ENCODE data around the gene XYLT1.

Gene XYLT1

DNA sequence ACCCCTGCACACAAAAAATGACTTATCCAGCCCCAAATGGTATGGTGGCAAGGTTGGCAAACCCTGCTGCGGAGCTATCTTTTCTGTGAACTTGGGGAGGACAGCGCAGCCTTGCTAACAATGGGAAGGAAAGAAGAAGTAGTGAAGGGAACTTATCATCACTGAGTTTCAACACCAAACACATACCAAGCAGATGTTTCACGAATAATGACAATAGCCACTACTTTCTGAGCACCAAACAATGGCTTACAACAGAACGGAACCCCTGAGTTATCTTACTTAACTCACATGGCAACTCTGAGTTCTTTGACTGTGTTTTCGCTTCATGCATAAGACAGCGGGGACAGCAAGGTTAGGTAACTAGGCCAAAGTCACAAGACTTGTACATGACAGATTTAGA is 148.9 kb downstream of the XYLT1 start:
- DNase-seq (ENCODE audit: low spot score) = no peak

GRCh38 chr16:17320009-17320408 is 150.8 kb downstream of the XYLT1 start:
- ChIA-PET CTCF (no interaction called here), POLR2A (ENCODE audit: low non-redundant PET) (no interaction called here)
- H3K27ac ChIP-seq = no peak overlapping the region
- no peak for DNase-seq (ENCODE audit: low spot score)
- TF ChIP-seq, protein P1, sequence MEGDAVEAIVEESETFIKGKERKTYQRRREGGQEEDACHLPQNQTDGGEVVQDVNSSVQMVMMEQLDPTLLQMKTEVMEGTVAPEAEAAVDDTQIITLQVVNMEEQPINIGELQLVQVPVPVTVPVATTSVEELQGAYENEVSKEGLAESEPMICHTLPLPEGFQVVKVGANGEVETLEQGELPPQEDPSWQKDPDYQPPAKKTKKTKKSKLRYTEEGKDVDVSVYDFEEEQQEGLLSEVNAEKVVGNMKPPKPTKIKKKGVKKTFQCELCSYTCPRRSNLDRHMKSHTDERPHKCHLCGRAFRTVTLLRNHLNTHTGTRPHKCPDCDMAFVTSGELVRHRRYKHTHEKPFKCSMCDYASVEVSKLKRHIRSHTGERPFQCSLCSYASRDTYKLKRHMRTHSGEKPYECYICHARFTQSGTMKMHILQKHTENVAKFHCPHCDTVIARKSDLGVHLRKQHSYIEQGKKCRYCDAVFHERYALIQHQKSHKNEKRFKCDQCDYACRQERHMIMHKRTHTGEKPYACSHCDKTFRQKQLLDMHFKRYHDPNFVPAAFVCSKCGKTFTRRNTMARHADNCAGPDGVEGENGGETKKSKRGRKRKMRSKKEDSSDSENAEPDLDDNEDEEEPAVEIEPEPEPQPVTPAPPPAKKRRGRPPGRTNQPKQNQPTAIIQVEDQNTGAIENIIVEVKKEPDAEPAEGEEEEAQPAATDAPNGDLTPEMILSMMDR (conservative IDR thresholded peaks at IDR 0.05; ENCODE audit: low read depth) = no peak

More for the DNA sequence above, 148.9 kb downstream of the XYLT1 start:
- POLR2A ChIA-PET (ENCODE audit: low non-redundant PET) = no interaction called here
- H3K27ac ChIP-seq = no peak overlapping the region
- TF ChIP-seq, protein P1 (conservative IDR thresholded peaks at IDR 0.05; ENCODE audit: low read depth) = no peak
- CTCF ChIA-PET = interaction anchor here (0.5 kb wide), 1 partner anchor 1673 kb away, joined by 9 read pairs; no protein-coding TSS in a partner anchor

- CTCF ChIA-PET = no interaction called here
- TF ChIP-seq, protein P1 (conservative IDR thresholded peaks at IDR 0.05; ENCODE audit: low read depth) = no peak
- POLR2A ChIA-PET (ENCODE audit: low non-redundant PET) = no interaction called here
- no peak overlapping the region for H3K27ac ChIP-seq
- no peak for DNase-seq (ENCODE audit: low spot score)
Observed at GRCh38 chr16:17318238-17318637, 152.5 kb downstream of the XYLT1 start.

GRCh38 chr16:17316005-17316404 is 154.8 kb downstream of the XYLT1 start:
- CTCF ChIA-PET = no interaction called here
- no peak overlapping the region for H3K27ac ChIP-seq
- TF ChIP-seq, protein P1 (conservative IDR thresholded peaks at IDR 0.05; ENCODE audit: low read depth) = no peak
- POLR2A ChIA-PET (ENCODE audit: low non-redundant PET) = no interaction called here
- DNase-seq (ENCODE audit: low spot score) = no peak

- no peak overlapping the region for H3K27ac ChIP-seq
- no peak for DNase-seq (ENCODE audit: low spot score)
- ChIA-PET CTCF (no interaction called here), POLR2A (ENCODE audit: low non-redundant PET) (no interaction called here)
- TF ChIP-seq, protein P1 (conservative IDR thresholded peaks at IDR 0.05; ENCODE audit: low read depth) = no peak
Observed at GRCh38 chr16:17313793-17314547, 156.8 kb downstream of the XYLT1 start.

GRCh38 chr16:17313085-17313611 is 157.6 kb downstream of the XYLT1 start:
- TF ChIP-seq, protein P1 (conservative IDR thresholded peaks at IDR 0.05; ENCODE audit: low read depth) = no peak
- POLR2A ChIA-PET (ENCODE audit: low non-redundant PET) = interaction anchor here (0.7 kb wide), 1 partner anchor 23 kb away, joined by 3 read pairs; no protein-coding TSS in a partner anchor
- H3K27ac ChIP-seq = peak overlapping the region; percentile 34
- no peak for DNase-seq (ENCODE audit: low spot score)
- CTCF ChIA-PET = interaction anchor here (0.7 kb wide), 2 partner anchors 10 to 47 kb away, joined by 3 read pairs; no protein-coding TSS in a partner anchor
